Activated CD4-positive, CD25-positive, alpha-beta regulatory T cell treated with anti-CD3 and anti-CD28 coated beads, Interleukin-2, amount 50 U/mL, for 24 hours (primary cell): ENCODE measurements around the gene RMND5A.
"Not testable (repeated sequence)": the region's sequence is repeated elsewhere in the genome, so short reads cannot be mapped to it uniquely, and the experiment has no call there.

Source experiments
- ATAC-seq, 2 donors: fragments of 150-1000 bp; cut with Tn5 transposase; one replicate each; pipeline ENCODE4 v1.10.0; 2021; ENCODE audit warnings: mild to moderate bottlenecking in 1 of 2, moderate library complexity in 1 of 2

RMND5A gene

GRCh38 chr2:86719263-86719636 is 841 bp upstream of the RMND5A start:
- ATAC-seq: not testable (repeated sequence)

- peak; percentile 14 to 25 for ATAC-seq
Observed at GRCh38 chr2:86720540-86721320, 639 bp downstream of the RMND5A start.

- not testable (repeated sequence) for ATAC-seq
Observed at GRCh38 chr2:86725706-86726105, 5.6 kb downstream of the RMND5A start.

GRCh38 chr2:86732040-86732525 is 12.0 kb downstream of the RMND5A start:
- not testable (repeated sequence) for ATAC-seq

GRCh38 chr2:86732837-86733236 is 12.7 kb downstream of the RMND5A start:
- not testable (repeated sequence) for ATAC-seq

GRCh38 chr2:86733528-86733927 is 13.4 kb downstream of the RMND5A start:
- ATAC-seq: not testable (repeated sequence)

GRCh38 chr2:86734896-86735295 is 14.8 kb downstream of the RMND5A start:
- ATAC-seq: peak in 1 of 2 donors; percentile 58

GRCh38 chr2:86739485-86739884 is 19.4 kb downstream of the RMND5A start:
- ATAC-seq: not testable (repeated sequence)

GRCh38 chr2:86739889-86740288 is 19.8 kb downstream of the RMND5A start:
- ATAC-seq: not testable (repeated sequence)

GRCh38 chr2:86741889-86742498 is 21.9 kb downstream of the RMND5A start:
- not testable (repeated sequence) for ATAC-seq

- ATAC-seq: no peak
Observed at GRCh38 chr2:86744152-86744551, 24.1 kb downstream of the RMND5A start.

- ATAC-seq: peak in 1 of 2 donors; percentile 33
Observed at GRCh38 chr2:86746939-86747338, 26.8 kb downstream of the RMND5A start.

- peak; percentile 70 to 77 for ATAC-seq
Observed at GRCh38 chr2:86747711-86748639, 27.9 kb downstream of the RMND5A start.

GRCh38 chr2:86750240-86750839 is 30.2 kb downstream of the RMND5A start:
- ATAC-seq: no peak

- no peak for ATAC-seq
Observed at GRCh38 chr2:86751778-86752177, 31.7 kb downstream of the RMND5A start.

- ATAC-seq: no peak
Observed at GRCh38 chr2:86752934-86753333, 32.8 kb downstream of the RMND5A start.

GRCh38 chr2:86753606-86754005 is 33.5 kb downstream of the RMND5A start:
- no peak for ATAC-seq

- ATAC-seq: no peak
Observed at GRCh38 chr2:86758405-86758804, 38.3 kb downstream of the RMND5A start.

GRCh38 chr2:86760371-86760770 is 40.3 kb downstream of the RMND5A start:
- no peak for ATAC-seq

- ATAC-seq: peak in 1 of 2 donors; percentile 60
Observed at GRCh38 chr2:86764661-86765309, 44.7 kb downstream of the RMND5A start.

GRCh38 chr2:86765310-86765695 is 45.2 kb downstream of the RMND5A start:
- no peak for ATAC-seq
